GM21528 (cell line): ENCODE measurements around the gene SETBP1.

Source experiments
- ATAC-seq: cut with Tn5 transposase; IDR thresholded peaks from one replicate; pipeline ENCODE4 v1.9.1; 2021; ENCODE audit warnings: mild to moderate bottlenecking, moderate library complexity; ENCODE audit not compliant: unreplicated experiment, low FRiP score

SETBP1 gene

GRCh38 chr18:44857081-44857480 lies 176.4 kb downstream of the SETBP1 start:
- no peak for ATAC-seq

- ATAC-seq = no peak
Measured at GRCh38 chr18:44857744-44858491, 177.2 kb downstream of the SETBP1 start.

- ATAC-seq = no peak
Measured at GRCh38 chr18:44859263-44859662, 178.6 kb downstream of the SETBP1 start.

- ATAC-seq = no peak
Measured at GRCh38 chr18:44859751-44860439, 179.2 kb downstream of the SETBP1 start.

GRCh38 chr18:44862112-44862511 lies 181.4 kb downstream of the SETBP1 start:
- ATAC-seq = no peak

- ATAC-seq = no peak
Measured at GRCh38 chr18:44866103-44866502, 185.4 kb downstream of the SETBP1 start.

- no peak for ATAC-seq
Measured at GRCh38 chr18:44869533-44869932, 188.8 kb downstream of the SETBP1 start.

GRCh38 chr18:44870631-44871502 lies 190.2 kb downstream of the SETBP1 start:
- peak; percentile 51 for ATAC-seq

GRCh38 chr18:44871771-44872170 lies 191.1 kb downstream of the SETBP1 start:
- peak; percentile 68 for ATAC-seq

GRCh38 chr18:44876024-44876423 lies 195.3 kb downstream of the SETBP1 start:
- ATAC-seq = no peak

- no peak for ATAC-seq
Measured at GRCh38 chr18:44876755-44877154, 196.1 kb downstream of the SETBP1 start.

GRCh38 chr18:44878335-44878734 lies 197.6 kb downstream of the SETBP1 start:
- ATAC-seq = no peak

GRCh38 chr18:44880170-44880569 lies 199.5 kb downstream of the SETBP1 start:
- ATAC-seq = no peak

GRCh38 chr18:44881461-44882162 lies 200.9 kb downstream of the SETBP1 start:
- no peak for ATAC-seq

GRCh38 chr18:44882163-44882868 lies 201.6 kb downstream of the SETBP1 start:
- ATAC-seq = no peak

GRCh38 chr18:44883671-44884070 lies 203.0 kb downstream of the SETBP1 start:
- ATAC-seq = no peak

- no peak for ATAC-seq
Measured at GRCh38 chr18:44884431-44884830, 203.7 kb downstream of the SETBP1 start.

GRCh38 chr18:44885507-44885906 lies 204.8 kb downstream of the SETBP1 start:
- ATAC-seq = no peak

GRCh38 chr18:44887227-44887631 lies 206.5 kb downstream of the SETBP1 start:
- ATAC-seq = peak; percentile 88

- ATAC-seq = no peak
Measured at GRCh38 chr18:44889111-44889510, 208.4 kb downstream of the SETBP1 start.
